ENCODE measurements around the gene ZNF217.
"Not testable (repeated sequence)": the region's sequence is repeated elsewhere in the genome, so short reads cannot be mapped to it uniquely, and the experiment has no call there.

The ZNF217 gene

DNA sequence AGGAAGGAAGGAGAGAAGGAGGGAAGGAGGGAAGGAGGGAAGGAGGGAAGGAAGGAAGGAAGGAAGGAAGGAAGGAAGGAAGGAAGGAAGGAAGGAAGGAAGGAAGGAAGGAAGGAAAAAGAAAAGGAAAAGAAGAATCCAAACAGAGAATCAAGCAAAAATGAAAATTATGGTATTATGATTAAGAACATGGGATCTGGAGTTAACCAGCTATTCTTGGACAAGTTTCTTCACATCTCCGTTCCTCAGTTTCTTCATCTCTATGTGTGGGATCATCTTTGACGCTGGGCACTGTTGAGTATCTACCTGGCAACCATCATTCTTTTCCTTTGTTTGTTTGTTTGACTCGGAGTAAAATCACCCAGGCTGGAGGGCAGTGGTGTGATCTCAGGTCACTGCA lies 71.6 kb downstream of the ZNF217 start:
- Histone ChIP-seq H3K4me3 (ENCODE audit: low read length) (no peak overlapping the region), H3K4me1 (ENCODE audit: control insufficient read depth, insufficient read depth, low read length) (no peaks in the 10 kb centered on the region), H3K36me3 (ENCODE audit: control insufficient read depth, insufficient read depth, low read length) (no peaks in the 10 kb centered on the region), H3K9me3 (ENCODE audit: control insufficient read depth, low read length) (no peaks in the 10 kb centered on the region), H3K27me3 (ENCODE audit: control insufficient read depth, insufficient read depth, low read length) (no peaks in the 10 kb centered on the region), H3K9ac (ENCODE audit: low read length) (no peak overlapping the region)

DNA sequence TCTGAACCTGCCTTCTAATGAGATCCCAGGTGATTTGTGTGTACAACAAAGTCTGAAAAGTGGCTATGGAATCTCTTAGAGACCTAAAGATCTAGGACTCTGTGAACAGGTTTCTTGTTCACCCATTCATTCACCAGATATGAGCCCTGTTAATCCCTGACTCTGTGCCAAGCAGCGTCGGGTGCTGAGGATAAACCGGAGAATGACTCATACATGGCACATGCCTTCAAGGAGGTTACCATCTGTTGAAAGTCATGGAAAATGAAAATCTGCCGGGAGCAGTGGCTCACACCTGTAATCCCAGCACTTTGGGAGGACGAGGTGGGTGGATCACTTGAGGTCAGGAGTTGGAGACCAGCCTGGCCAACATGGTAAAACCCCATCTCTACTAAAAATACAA lies 72.2 kb downstream of the ZNF217 start:
- H3K4me3 ChIP-seq (ENCODE audit: low read length); H3K27me3 ChIP-seq (ENCODE audit: control insufficient read depth, insufficient read depth, low read length); H3K36me3 ChIP-seq (ENCODE audit: control insufficient read depth, insufficient read depth, low read length); H3K4me1 ChIP-seq (ENCODE audit: control insufficient read depth, insufficient read depth, low read length); H3K9me3 ChIP-seq (ENCODE audit: control insufficient read depth, low read length); H3K9ac ChIP-seq (ENCODE audit: low read length): not testable (repeated sequence)

GRCh38 chr20:53517146-53517545 lies 76.5 kb downstream of the ZNF217 start:
- H3K4me3 ChIP-seq (ENCODE audit: low read length): no peak overlapping the region
- H3K4me1 ChIP-seq (ENCODE audit: control insufficient read depth, insufficient read depth, low read length): peaks cover 8% of the 10 kb centered on the region
- no peak overlapping the region for H3K9ac ChIP-seq (ENCODE audit: low read length)
- H3K9me3 ChIP-seq (ENCODE audit: control insufficient read depth, low read length): no peaks in the 10 kb centered on the region
- no peaks in the 10 kb centered on the region for H3K36me3 ChIP-seq (ENCODE audit: control insufficient read depth, insufficient read depth, low read length)
- H3K27me3 ChIP-seq (ENCODE audit: control insufficient read depth, insufficient read depth, low read length): no peaks in the 10 kb centered on the region

Data from mucosa of stomach (tissue), 1 donor.